HEK293T (cell line): ENCODE results near the gene CRTAC1.
A peak's percentile ranks its signal among the peaks of the same experiment; 100 is the strongest.

Experiments
- CTCF ChIA-PET: fragments of 350-600 bp; formaldehyde crosslinking; extraction: SDS; loops from one replicate; lab custom pipeline; 2021; ENCODE audit warnings: antibody characterized with exemption, inconsistent platforms; lab: Yijun Ruan, JAX
- POLR2A ChIA-PET: fragments of 350-600 bp; formaldehyde crosslinking; extraction: SDS; loops from one replicate; lab custom pipeline; 2020; ENCODE audit warnings: antibody characterized with exemption, inconsistent platforms; lab: Yijun Ruan, JAX
- DNase-seq: peaks from one replicate; pipeline ENCODE4 v3.0.0; 2012; ENCODE audit warnings: mixed read lengths; ENCODE audit errors: extremely low spot score
- ARNT ChIP-seq: fragments of 450-650 bp; IDR thresholded peaks from 2 replicates; pipeline ENCODE4 v1.6.1; 2017; ENCODE audit warnings: mild to moderate bottlenecking
- BHLHE40 ChIP-seq: fragments of 450-650 bp; IDR thresholded peaks from 2 replicates; pipeline ENCODE4 v1.6.1; 2016; ENCODE audit warnings: mild to moderate bottlenecking, moderate library complexity, borderline replicate concordance
- CTBP1 ChIP-seq: fragments of 450-650 bp; IDR thresholded peaks from 2 replicates; pipeline ENCODE4 v1.6.1; 2016; ENCODE audit warnings: borderline replicate concordance
- ELF4 ChIP-seq: fragments of 450-650 bp; IDR thresholded peaks from 2 replicates; pipeline ENCODE4 v1.6.1; 2017; ENCODE audit warnings: antibody characterized with exemption
- FOXA1 ChIP-seq: fragments of 450-650 bp; IDR thresholded peaks from 2 replicates; pipeline ENCODE4 v1.6.1; 2016; ENCODE audit warnings: mild to moderate bottlenecking
- FOXK2 ChIP-seq: fragments of 450-650 bp; IDR thresholded peaks from 2 replicates; pipeline ENCODE4 v1.6.1; 2016; ENCODE audit warnings: mild to moderate bottlenecking
- FOXM1 ChIP-seq: fragments of 450-650 bp; IDR thresholded peaks from 2 replicates; pipeline ENCODE4 v1.6.1; 2017; ENCODE audit warnings: mild to moderate bottlenecking, borderline replicate concordance
- HDGF ChIP-seq: fragments of 450-650 bp; IDR thresholded peaks from 2 replicates; pipeline ENCODE4 v1.6.1; 2017; ENCODE audit warnings: antibody characterized with exemption, borderline replicate concordance
- L3MBTL2 ChIP-seq: fragments of 450-650 bp; conservative IDR thresholded peaks from 2 replicates; pipeline ENCODE4 v1.6.1; 2016; ENCODE audit warnings: mild to moderate bottlenecking
- LEF1 ChIP-seq: fragments of 450-650 bp; IDR thresholded peaks from 2 replicates; pipeline ENCODE4 v1.6.1; 2017; ENCODE audit warnings: mild to moderate bottlenecking, borderline replicate concordance
- NFRKB ChIP-seq: fragments of 450-650 bp; IDR thresholded peaks from 2 replicates; pipeline ENCODE4 v1.6.1; 2016; ENCODE audit warnings: mild to moderate bottlenecking, moderate library complexity
- PKNOX1 ChIP-seq: fragments of 450-650 bp; IDR thresholded peaks from 2 replicates; pipeline ENCODE4 v1.6.1; 2016
- SP1 ChIP-seq: fragments of 450-650 bp; IDR thresholded peaks from 2 replicates; pipeline ENCODE4 v1.6.1; 2017
- SUZ12 ChIP-seq: fragments of 450-650 bp; IDR thresholded peaks from 2 replicates; pipeline ENCODE4 v1.6.1; 2016; ENCODE audit warnings: mild to moderate bottlenecking
- TARDBP ChIP-seq: fragments of 450-650 bp; IDR thresholded peaks from 2 replicates; pipeline ENCODE4 v1.6.1; 2016
- ZNF384 ChIP-seq: fragments of 450-650 bp; IDR thresholded peaks from 2 replicates; pipeline ENCODE4 v1.6.1; 2016

Gene CRTAC1

GRCh38 chr10:98028168-98028770, 2.2 kb downstream of the CRTAC1 start:
- peak; percentile 92 for DNase-seq
- ChIA-PET POLR2A (interaction anchor here (0.6 kb wide), 1 partner anchor 29 kb away, joined by 3 read pairs; no protein-coding TSS in a partner anchor), CTCF (interaction anchor here (0.5 to 2.1 kb wide), 21 partner anchors 9 to 346 kb away, joined by 3 to 19 read pairs (median 4); no protein-coding TSS in a partner anchor)
- TF ChIP-seq BHLHE40 (no peak), FOXA1 (no peak), NFRKB (no peak), PKNOX1 (no peak), ELF4 (no peak), FOXK2 (no peak), ZNF384 (no peak), FOXM1 (no peak), SUZ12 (no peak), LEF1 (no peak), SP1 (no peak), CTBP1 (no peak), ARNT (no peak)

GRCh38 chr10:98023024-98023423, 7.4 kb downstream of the CRTAC1 start:
- no peak for DNase-seq
- TF ChIP-seq HDGF (no peak), FOXM1 (no peak)
- CTCF ChIA-PET, result interaction anchor here (1.2 kb wide), 1 partner anchor 10 kb away, joined by 5 read pairs; no protein-coding TSS in a partner anchor
- POLR2A ChIA-PET, result no interaction called here

- no peak for DNase-seq
- CTCF ChIA-PET, result no interaction called here
- no peak for TF ChIP-seq SUZ12
- TF ChIP-seq BHLHE40, result no peak
- no peak for TF ChIP-seq PKNOX1
- TF ChIP-seq HDGF, result no peak
- no peak for TF ChIP-seq FOXA1
- TF ChIP-seq ZNF384, result no peak
- no peak for TF ChIP-seq ARNT
- no peak for TF ChIP-seq FOXM1
- no peak for TF ChIP-seq FOXK2
- TF ChIP-seq ELF4, result no peak
- POLR2A ChIA-PET, result no interaction called here
These were observed 9.6 kb downstream of the CRTAC1 start for GRCh38 chr10:98020784-98021183.

GRCh38 chr10:98020254-98020653, 10.2 kb downstream of the CRTAC1 start:
- ChIA-PET CTCF (interaction anchor here (3.1 kb wide), 1 partner anchor 8 kb away, joined by 15 read pairs; no protein-coding TSS in a partner anchor), POLR2A (no interaction called here)
- TF ChIP-seq FOXM1 (no peak), HDGF (no peak), L3MBTL2 (no peak), PKNOX1 (no peak)
- DNase-seq, result no peak

GRCh38 chr10:98019784-98020183, 10.6 kb downstream of the CRTAC1 start:
- CTCF ChIA-PET, result interaction anchor here (1.0 to 3.1 kb wide), 2 partner anchors 9 to 228 kb away, joined by 3 to 15 read pairs; no protein-coding TSS in a partner anchor
- DNase-seq, result no peak
- TF ChIP-seq NFRKB (no peak), FOXK2 (no peak), HDGF (no peak), SP1 (no peak), CTBP1 (no peak), ELF4 (no peak), TARDBP (no peak), FOXA1 (no peak), BHLHE40 (no peak), L3MBTL2 (no peak), PKNOX1 (no peak)
- POLR2A ChIA-PET, result no interaction called here

GRCh38 chr10:98016772-98017475, 13.5 kb downstream of the CRTAC1 start:
- TF ChIP-seq BHLHE40, result no peak
- DNase-seq, result no peak
- CTCF ChIA-PET, result interaction anchor here (3.1 kb wide), 1 partner anchor 11 kb away, joined by 15 read pairs; no protein-coding TSS in a partner anchor
- POLR2A ChIA-PET, result no interaction called here
